H9 (cell line): ENCODE measurements around the gene GRID1. TPM values are rescaled to one million over a fixed set of nuclear protein-coding genes. Genes with fewer than 3 reads are reported as not detected.
A peak's percentile ranks its signal among the peaks of the same experiment; 100 is the strongest.

Source experiments
- DNase-seq: peaks from one replicate; pipeline ENCODE4 v3.0.0-alpha.2; 2017
- H2AFZ ChIP-seq: one replicate; pipeline ENCODE4 v1.6.1; 2013; ENCODE audit warnings: mild to moderate bottlenecking, low read length, control low read depth, moderate library complexity
- H2AK5ac ChIP-seq: 2 replicates; pipeline ENCODE4 v1.6.1; 2013; ENCODE audit warnings: low read length, control low read depth, mixed read lengths; ENCODE audit not compliant: insufficient read length
- H2BK120ac ChIP-seq: one replicate; pipeline ENCODE4 v1.6.1; 2013; ENCODE audit warnings: low read depth, mild to moderate bottlenecking, low read length, control low read depth, inconsistent platforms; ENCODE audit not compliant: poor library complexity, severe bottlenecking
- H2BK12ac ChIP-seq: 2 replicates; pipeline ENCODE4 v1.6.1; 2013; ENCODE audit warnings: low read length, control low read depth, mixed read lengths, low read depth; ENCODE audit not compliant: insufficient read length
- H2BK15ac ChIP-seq: 2 replicates; pipeline ENCODE4 v1.6.1; 2013; ENCODE audit warnings: low read depth, low read length, control low read depth
- H2BK20ac ChIP-seq: one replicate; pipeline ENCODE4 v1.6.1; 2013; ENCODE audit warnings: low read depth, mild to moderate bottlenecking, low read length, control low read depth, inconsistent platforms; ENCODE audit not compliant: poor library complexity, severe bottlenecking
- H2BK5ac ChIP-seq: 2 replicates; pipeline ENCODE4 v1.6.1; 2013; ENCODE audit warnings: low read length, control low read depth, mixed read lengths; ENCODE audit not compliant: insufficient read length
- H3K14ac ChIP-seq: 2 replicates; pipeline ENCODE4 v1.6.1; 2013; ENCODE audit warnings: low read length, control low read depth; ENCODE audit not compliant: insufficient read depth
- H3K18ac ChIP-seq: 2 replicates; pipeline ENCODE4 v1.6.1; 2013; ENCODE audit warnings: low read depth, mild to moderate bottlenecking, mixed read lengths, low read length, control low read depth; ENCODE audit not compliant: insufficient read length
- H3K23ac ChIP-seq: 2 replicates; pipeline ENCODE4 v1.6.1; 2013; ENCODE audit warnings: low read length, control low read depth, mixed read lengths, low read depth; ENCODE audit not compliant: insufficient read length
- H3K23me2 ChIP-seq: 2 replicates; pipeline ENCODE4 v1.6.1; 2013; ENCODE audit warnings: low read depth, mild to moderate bottlenecking, mixed read lengths, low read length, control low read depth; ENCODE audit not compliant: insufficient read length, poor library complexity, severe bottlenecking
- H3K27ac ChIP-seq: 2 replicates; pipeline ENCODE4 v1.5.1; 2013; ENCODE audit warnings: low read length, control low read depth, mixed read lengths, low read depth; ENCODE audit not compliant: insufficient read length
- H3K27me3 ChIP-seq: 2 replicates; pipeline ENCODE4 v1.6.1; 2013; ENCODE audit warnings: low read length, control low read depth, inconsistent platforms; ENCODE audit not compliant: insufficient read depth
- H3K4ac ChIP-seq: 2 replicates; pipeline ENCODE4 v1.6.1; 2013; ENCODE audit warnings: low read depth, mild to moderate bottlenecking, control low read depth, inconsistent platforms, low read length, moderate library complexity
- H3K4me1 ChIP-seq: 2 replicates; pipeline ENCODE4 v1.6.1; 2013; ENCODE audit warnings: low read length, control low read depth, inconsistent platforms; ENCODE audit not compliant: insufficient read depth
- H3K4me2 ChIP-seq: 2 replicates; pipeline ENCODE4 v1.6.1; 2013; ENCODE audit warnings: low read length, control low read depth, mixed read lengths; ENCODE audit not compliant: insufficient read length, insufficient read depth
- H3K56ac ChIP-seq: 2 replicates; pipeline ENCODE4 v1.6.1; 2013; ENCODE audit warnings: low read depth, mild to moderate bottlenecking, mixed read lengths, low read length, control low read depth; ENCODE audit not compliant: insufficient read length
- H3K79me1 ChIP-seq: 2 replicates; pipeline ENCODE4 v1.6.1; 2013; ENCODE audit warnings: low read depth, mild to moderate bottlenecking, moderate library complexity, low read length, control low read depth, inconsistent platforms; ENCODE audit not compliant: insufficient read depth, poor library complexity, severe bottlenecking
- H3K79me2 ChIP-seq: 2 replicates; pipeline ENCODE4 v1.6.1; 2013; ENCODE audit warnings: low read length, control low read depth, inconsistent platforms; ENCODE audit not compliant: insufficient read depth
- H3K9ac ChIP-seq: 2 replicates; pipeline ENCODE4 v1.6.1; 2013; ENCODE audit warnings: low read length, control low read depth, mixed read lengths; ENCODE audit not compliant: insufficient read length; ENCODE audit errors: extremely low read depth
- H3K9me3 ChIP-seq: one replicate; pipeline ENCODE4 v1.6.1; 2013; ENCODE audit warnings: low read depth, low read length, inconsistent platforms; ENCODE audit not compliant: control insufficient read depth
- H3T11ph ChIP-seq: one replicate; pipeline ENCODE4 v1.6.1; 2013; ENCODE audit warnings: mild to moderate bottlenecking, low read length, control low read depth, inconsistent platforms
- H4K20me1 ChIP-seq: one replicate; pipeline ENCODE4 v1.6.1; 2013; ENCODE audit not compliant: control insufficient read depth, insufficient read length, insufficient read depth
- H4K5ac ChIP-seq: 2 replicates; pipeline ENCODE4 v1.6.1; 2013; ENCODE audit warnings: low read depth, mild to moderate bottlenecking, mixed read lengths, low read length, control low read depth; ENCODE audit not compliant: insufficient read length
- H4K8ac ChIP-seq: replicated peaks from 2 replicates; pipeline ENCODE4 v1.6.1; 2013; ENCODE audit warnings: low read length, control low read depth, mixed read lengths, low read depth; ENCODE audit not compliant: insufficient read length
- H4K91ac ChIP-seq: 2 replicates; pipeline ENCODE4 v1.6.1; 2013; ENCODE audit warnings: low read depth, mild to moderate bottlenecking, moderate library complexity, mixed read lengths, low read length, control low read depth; ENCODE audit not compliant: insufficient read length
- H3K27ac Mint-ChIP-seq, 3 experiments: 2 replicates in 2 of 3; 3 replicates in 1 of 3; pipeline ENCODE4 v1.8.0; 2020 to 2021; ENCODE audit warnings: mixed read lengths in 3 of 3, mild to moderate bottlenecking in 1 of 3, moderate library complexity in 1 of 3
- H3K27me3 Mint-ChIP-seq: 2 replicates; pipeline ENCODE4 v1.8.0; 2021; ENCODE audit warnings: low read depth, mild to moderate bottlenecking, moderate library complexity, mixed read lengths
- H3K36me3 Mint-ChIP-seq, 3 experiments: 2 replicates in 2 of 3; 3 replicates in 1 of 3; pipeline ENCODE4 v1.8.0; 2020 to 2021; ENCODE audit warnings: low read depth in 3 of 3, mixed read lengths in 3 of 3; ENCODE audit not compliant: insufficient read depth in 1 of 3
- H3K4me1 Mint-ChIP-seq, 2 experiments: 2 replicates each; pipeline ENCODE4 v1.8.0; 2020; ENCODE audit warnings: mixed read lengths in 2 of 2
- H3K4me3 Mint-ChIP-seq, 2 experiments: 2 replicates in 1 of 2; 3 replicates in 1 of 2; pipeline ENCODE4 v1.8.0; 2020 to 2021; ENCODE audit warnings: mild to moderate bottlenecking in 2 of 2, mixed read lengths in 2 of 2, moderate library complexity in 1 of 2
- H3K9me3 Mint-ChIP-seq, 2 experiments: 2 replicates in 1 of 2; 3 replicates in 1 of 2; pipeline ENCODE4 v1.8.0; 2020; ENCODE audit warnings: mild to moderate bottlenecking in 2 of 2, mixed read lengths in 2 of 2, moderate library complexity in 1 of 2
- WGBS: extraction: QIAGEN DNeasy Blood & Tissue Kit; methylation state at CpG from one replicate; pipeline ENCODE4 v1.1.7; 2013; ENCODE audit warnings: missing lambda C conversion rate, low lambda C conversion rate, mixed read lengths; ENCODE audit not compliant: insufficient read length; ENCODE audit errors: extremely low coverage; 5-methylcytosine and 5-hydroxymethylcytosine counted together
- total RNA-seq: library from RNA; stranded (reverse); gene quantifications from 2 replicates; pipeline ENCODE4 v1.2.1, GENCODE V29; 2021
- TF ChIP-seq, protein P1 (sequence below): fragments of 200-600 bp; sonication (generic); conservative IDR thresholded peaks from 3 replicates; pipeline ENCODE4 v1.8.0; 2021; ENCODE audit warnings: antibody characterized with exemption, mild to moderate bottlenecking

GRID1 gene
- total RNA-seq, 1 experiment from 2014 or later = 0.35 TPM

- no peak overlapping the region for H3T11ph ChIP-seq
- H3K23me2 ChIP-seq = no peaks in the 10 kb centered on the region
- H3K27ac Mint-ChIP-seq = no peak overlapping the region
- no peak overlapping the region for H2AFZ ChIP-seq
- H3K9me3 ChIP-seq = no peaks in the 10 kb centered on the region
- H3K9me3 Mint-ChIP-seq = no peaks in the 10 kb centered on the region; a peak in 1 of 5 replicates
- no CpG with 5 or more reads among the region's 4 CpGs for WGBS
- no peaks in the 10 kb centered on the region for H4K20me1 ChIP-seq
- no peak overlapping the region for H2BK20ac ChIP-seq
- no peak overlapping the region for H2AK5ac ChIP-seq
- H3K4me2 ChIP-seq = no peak overlapping the region
- H3K4ac ChIP-seq = no peak overlapping the region
- DNase-seq = peak; percentile 41
- no peak overlapping the region for H3K23ac ChIP-seq
- H3K79me1 ChIP-seq = no peaks in the 10 kb centered on the region
- no peak overlapping the region for H3K18ac ChIP-seq
- no peak overlapping the region for H3K56ac ChIP-seq
- no peaks in the 10 kb centered on the region for H3K79me2 ChIP-seq
- H3K27me3 Mint-ChIP-seq = peaks cover 2% of the 10 kb centered on the region; the same call in 1 of the 2 replicates
- TF ChIP-seq, protein P1, sequence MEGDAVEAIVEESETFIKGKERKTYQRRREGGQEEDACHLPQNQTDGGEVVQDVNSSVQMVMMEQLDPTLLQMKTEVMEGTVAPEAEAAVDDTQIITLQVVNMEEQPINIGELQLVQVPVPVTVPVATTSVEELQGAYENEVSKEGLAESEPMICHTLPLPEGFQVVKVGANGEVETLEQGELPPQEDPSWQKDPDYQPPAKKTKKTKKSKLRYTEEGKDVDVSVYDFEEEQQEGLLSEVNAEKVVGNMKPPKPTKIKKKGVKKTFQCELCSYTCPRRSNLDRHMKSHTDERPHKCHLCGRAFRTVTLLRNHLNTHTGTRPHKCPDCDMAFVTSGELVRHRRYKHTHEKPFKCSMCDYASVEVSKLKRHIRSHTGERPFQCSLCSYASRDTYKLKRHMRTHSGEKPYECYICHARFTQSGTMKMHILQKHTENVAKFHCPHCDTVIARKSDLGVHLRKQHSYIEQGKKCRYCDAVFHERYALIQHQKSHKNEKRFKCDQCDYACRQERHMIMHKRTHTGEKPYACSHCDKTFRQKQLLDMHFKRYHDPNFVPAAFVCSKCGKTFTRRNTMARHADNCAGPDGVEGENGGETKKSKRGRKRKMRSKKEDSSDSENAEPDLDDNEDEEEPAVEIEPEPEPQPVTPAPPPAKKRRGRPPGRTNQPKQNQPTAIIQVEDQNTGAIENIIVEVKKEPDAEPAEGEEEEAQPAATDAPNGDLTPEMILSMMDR = no peak
- no peak overlapping the region for H3K9ac ChIP-seq
- no peaks in the 10 kb centered on the region; a peak in 1 of 7 replicates for H3K36me3 Mint-ChIP-seq
- H3K27me3 ChIP-seq = no peaks in the 10 kb centered on the region
- H2BK5ac ChIP-seq = no peak overlapping the region
- 0 out of 2 replicates have a peak overlapping the region, but pooled peaks have one; percentile 25 for H3K14ac ChIP-seq
- peak overlapping the region; percentile 37 for H4K8ac ChIP-seq
- H2BK120ac ChIP-seq = no peak overlapping the region
- no peak overlapping the region for H2BK15ac ChIP-seq
- no peak overlapping the region for H2BK12ac ChIP-seq
- H3K27ac ChIP-seq = no peak overlapping the region
- H4K91ac ChIP-seq = no peak overlapping the region
- H3K4me1 Mint-ChIP-seq = peaks cover 2 to 7% of the 10 kb centered on the region in 2 experiments; a peak in 2 of 4 replicates
- H3K4me1 ChIP-seq = no peaks in the 10 kb centered on the region
- no peak overlapping the region for H4K5ac ChIP-seq
- H3K4me3 Mint-ChIP-seq = no peak overlapping the region
Observed at GRCh38 chr10:86317949-86318725, 48.5 kb downstream of the GRID1 start.
